Germinal center (tissue), 1 donor: ENCODE results near the gene DIAPH2.

Experiments used
- DNase-seq: peaks from one replicate; pipeline ENCODE4 v3.0.0; 2012; ENCODE audit warnings: mixed read lengths, low spot score

DIAPH2 gene

GRCh38 chrX:97481228-97481627 lies 796.6 kb downstream of the DIAPH2 start:
- no peak for DNase-seq

GRCh38 chrX:97482666-97483300 lies 798.1 kb downstream of the DIAPH2 start:
- DNase-seq: no peak

DNA sequence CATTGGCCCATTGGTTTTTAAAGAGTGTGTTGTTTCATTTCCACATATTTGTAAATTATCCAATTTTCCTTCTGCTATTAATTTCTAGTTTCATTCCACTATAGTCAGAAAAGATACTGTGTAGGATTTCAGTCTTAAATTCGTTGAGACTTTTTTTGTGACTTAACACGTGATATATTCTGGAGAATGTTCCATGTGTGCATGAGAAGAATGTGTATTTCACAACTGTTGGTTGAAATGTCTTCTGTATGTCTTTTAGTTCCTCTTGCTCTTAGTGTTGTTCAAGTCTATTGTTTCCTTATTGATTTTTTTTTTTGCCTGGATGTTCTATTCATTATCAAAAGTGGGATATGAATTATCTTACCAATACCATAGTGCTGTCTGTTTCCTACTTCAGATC lies 806.0 kb downstream of the DIAPH2 start:
- DNase-seq: no peak

DNA sequence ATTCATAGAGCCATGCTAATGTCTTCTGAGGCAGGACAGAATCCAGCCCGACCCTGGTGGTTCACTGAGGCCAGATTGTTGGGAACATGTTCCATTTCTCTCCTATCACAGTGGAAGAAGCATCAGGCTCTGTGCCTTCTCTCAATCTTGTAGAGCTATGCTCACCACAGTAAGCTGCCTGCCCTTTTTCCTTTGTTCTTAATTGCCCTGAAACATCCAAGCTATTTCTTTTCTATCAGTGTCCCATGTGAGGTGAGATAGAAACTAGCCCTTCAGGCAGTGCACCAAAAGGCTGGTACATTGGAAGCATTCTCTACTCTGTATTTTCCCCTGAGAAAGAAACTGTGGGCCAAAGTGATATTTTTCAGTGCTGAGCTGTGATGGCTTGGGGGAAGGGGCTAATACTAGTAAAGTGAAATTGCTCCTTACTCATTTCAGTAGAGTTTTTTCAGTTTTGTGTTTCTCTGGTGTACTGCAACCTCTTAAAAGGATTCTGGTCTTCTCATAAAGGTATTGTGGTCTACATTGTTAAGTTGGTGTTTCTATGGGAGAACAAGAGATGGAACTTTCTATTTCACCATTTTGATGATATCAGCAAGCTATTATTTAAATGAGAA lies 810.2 kb downstream of the DIAPH2 start:
- DNase-seq: no peak

- peak; percentile 7 for DNase-seq
These were observed 813.5 kb downstream of the DIAPH2 start for GRCh38 chrX:97498093-97498492.

DNA sequence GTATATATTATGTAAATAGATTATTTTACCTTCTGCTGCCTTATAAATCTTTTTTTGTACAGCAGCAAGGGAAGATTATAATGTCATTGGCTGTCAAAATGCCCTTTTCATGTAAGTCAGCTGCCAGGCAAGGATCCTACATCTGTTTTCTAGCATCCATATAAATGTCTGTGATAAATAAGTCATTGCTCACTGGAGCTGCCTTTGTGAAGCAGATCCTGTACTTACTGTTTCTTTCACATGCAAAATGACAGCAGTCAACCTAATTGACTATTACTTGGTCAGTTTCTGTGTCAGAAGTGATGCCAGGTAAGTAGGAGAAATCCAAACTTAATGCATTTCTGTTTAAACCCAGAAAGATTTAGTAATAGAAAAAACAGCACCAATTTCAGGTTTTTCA lies 819.8 kb downstream of the DIAPH2 start:
- no peak for DNase-seq

DNA sequence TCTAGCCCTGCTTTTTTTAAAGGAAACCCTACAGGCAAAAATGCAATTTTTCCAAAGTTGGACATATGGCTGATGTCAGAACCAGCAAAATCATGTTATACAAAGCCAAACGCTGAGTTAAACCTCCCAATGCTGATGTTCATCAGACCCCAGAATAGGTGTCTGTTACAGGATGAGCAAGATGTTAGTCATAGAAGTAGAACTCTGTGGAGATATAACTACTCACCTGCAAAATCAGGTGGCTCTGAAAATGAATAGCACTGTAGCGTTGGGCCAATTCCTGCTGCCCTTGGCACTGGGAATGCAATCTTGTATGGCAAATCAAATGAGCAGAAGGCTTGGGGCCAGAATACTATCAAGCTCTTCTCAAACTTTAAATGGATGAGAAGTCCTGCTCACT lies 833.1 kb downstream of the DIAPH2 start:
- no peak for DNase-seq

GRCh38 chrX:97522307-97522706 lies 837.7 kb downstream of the DIAPH2 start:
- DNase-seq: no peak

GRCh38 chrX:97524340-97524739 lies 839.7 kb downstream of the DIAPH2 start:
- DNase-seq: no peak

- no peak for DNase-seq
These were observed 840.4 kb downstream of the DIAPH2 start for GRCh38 chrX:97524997-97525396.

GRCh38 chrX:97525981-97526380 lies 841.3 kb downstream of the DIAPH2 start:
- DNase-seq: no peak

DNA sequence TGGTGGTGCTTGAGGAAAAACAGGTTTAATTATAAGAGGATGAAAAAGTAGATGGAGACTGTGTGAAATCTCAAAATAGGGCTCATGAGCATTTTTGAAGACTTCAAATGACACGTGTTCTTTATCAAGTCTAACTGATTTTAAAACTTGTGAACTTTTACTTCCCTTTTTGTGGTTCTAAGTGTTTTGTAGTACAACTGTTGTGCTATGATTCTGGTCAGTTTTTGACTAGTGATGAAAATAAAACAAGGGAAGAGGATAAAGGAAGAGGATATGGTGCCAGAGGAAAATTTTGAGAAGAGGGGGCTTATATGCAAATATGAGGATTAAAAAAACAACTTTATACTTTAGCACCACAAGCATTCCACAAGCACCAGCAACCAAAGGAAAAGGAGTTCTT lies 843.1 kb downstream of the DIAPH2 start:
- DNase-seq: no peak

DNA sequence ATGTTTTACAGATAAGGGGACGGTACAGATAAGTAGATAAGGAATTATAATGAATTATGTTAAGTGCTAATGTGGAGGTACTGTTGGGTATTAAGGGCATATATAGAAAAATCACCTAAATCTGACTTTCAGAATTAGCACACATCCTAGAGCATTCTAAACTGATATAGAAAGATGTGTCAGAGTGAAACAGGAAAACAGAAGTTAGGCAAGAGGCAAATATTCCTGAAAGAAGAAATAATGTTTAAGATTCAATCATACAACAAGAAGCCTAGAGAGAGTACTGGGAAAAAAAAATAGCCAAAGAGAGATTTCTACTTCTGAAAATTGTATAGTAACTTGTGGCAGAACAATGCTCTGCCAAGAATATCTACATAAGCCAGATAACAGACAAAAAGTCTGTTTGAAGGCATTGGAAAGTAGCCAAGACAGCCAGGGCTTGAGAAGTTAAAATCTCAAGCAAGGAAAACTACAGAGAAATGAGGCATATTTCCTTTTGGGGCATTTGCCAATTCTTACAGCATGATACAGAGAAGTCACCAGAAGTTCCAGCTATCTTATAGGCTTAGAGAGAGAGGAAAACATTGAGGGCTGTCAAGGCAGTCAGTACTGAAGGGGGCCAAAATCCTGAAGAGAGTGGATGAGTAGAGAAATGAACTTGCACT lies 845.0 kb downstream of the DIAPH2 start:
- DNase-seq: no peak

DNA sequence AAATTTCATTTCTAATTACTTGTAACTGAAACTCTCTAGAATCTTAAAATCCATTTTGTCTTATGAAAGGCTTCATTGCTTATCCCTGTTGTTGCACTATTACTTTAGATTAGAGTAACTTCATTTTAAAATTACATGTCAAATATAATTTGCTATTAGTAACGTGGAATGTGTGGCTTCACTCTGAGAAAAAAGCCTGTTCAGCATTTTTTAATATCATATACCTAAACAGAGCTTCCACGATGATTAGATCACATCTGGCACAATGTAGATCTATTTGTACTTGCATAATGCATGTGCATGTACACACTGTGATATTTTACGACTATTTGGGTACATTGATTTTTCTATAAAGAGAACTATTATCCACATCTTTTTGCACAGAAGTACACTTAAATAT lies 847.2 kb downstream of the DIAPH2 start:
- no peak for DNase-seq

DNA sequence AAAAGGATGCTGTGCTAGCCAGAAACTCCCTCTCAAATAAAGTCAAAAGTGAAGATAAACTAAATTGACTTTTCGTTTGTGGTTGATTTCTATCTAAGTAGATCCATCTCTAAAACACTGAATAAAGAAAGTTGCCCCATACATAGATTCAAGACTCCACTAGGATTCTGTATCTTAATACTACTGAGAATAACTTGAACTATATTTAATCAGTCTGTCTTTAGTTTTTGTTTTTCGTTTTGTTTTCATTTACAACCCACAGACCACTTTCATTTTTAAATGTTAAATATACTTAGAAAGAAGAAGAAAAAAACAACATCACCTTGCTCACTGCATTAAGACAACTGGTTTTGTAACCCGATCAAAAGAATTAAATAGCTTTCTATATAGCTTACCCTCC lies 854.1 kb downstream of the DIAPH2 start:
- DNase-seq: no peak

DNA sequence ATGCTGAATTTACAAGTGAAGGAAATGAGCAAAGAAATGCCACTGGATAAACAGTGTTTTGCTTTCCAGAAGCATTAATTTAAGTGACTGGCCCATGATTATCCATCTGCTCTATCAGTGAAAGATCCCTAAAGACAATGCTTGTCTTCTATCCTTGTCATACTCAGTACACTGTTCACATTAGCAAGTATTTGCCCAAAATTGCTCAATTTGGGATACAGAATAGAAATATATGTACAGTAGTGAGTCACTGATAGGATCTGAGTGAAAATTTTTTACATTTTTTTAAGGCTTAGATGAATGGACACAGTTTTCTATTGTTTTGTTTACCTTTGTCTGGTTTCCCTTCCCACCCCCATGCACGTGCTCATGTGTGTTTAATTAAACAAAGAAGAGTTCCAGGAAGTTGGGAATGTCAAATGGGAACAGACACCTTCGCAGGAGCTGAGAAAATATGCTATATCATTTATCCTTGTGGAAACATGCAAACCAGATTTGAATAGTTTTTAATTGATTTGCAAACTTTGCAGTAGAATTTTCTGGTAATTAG lies 855.4 kb downstream of the DIAPH2 start:
- no peak for DNase-seq

DNA sequence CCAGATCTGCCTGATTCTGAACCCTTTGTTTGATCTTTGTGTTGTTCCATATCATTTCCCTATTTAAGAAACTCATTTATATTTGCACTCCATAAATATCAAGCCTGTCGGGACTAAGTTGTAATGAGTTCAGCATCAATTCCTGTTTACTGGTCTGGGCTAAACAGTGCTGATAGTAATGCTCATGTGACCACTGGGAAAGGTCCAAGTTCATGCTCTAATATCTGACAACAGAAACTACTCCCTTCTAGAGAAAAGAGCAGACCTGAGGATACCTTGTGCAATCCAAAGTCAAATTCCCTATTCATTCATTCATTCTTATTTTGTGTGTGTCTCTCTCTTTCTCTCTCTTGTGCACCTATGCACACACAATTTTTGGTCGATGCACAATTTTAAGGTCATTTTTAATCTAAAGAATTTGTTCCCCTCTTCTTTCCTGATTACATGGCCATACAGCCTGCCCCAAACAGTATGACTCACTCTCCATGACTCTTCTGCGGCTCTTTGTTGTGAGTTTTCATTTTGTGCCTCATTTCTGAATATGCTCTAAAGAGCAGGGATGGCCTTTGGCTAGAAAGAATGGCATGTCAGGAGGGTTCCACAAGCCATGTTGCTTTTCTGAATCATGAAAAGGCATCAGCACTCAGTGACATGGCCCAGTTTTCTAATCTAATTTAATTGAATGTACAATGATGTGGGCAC lies 863.4 kb downstream of the DIAPH2 start:
- DNase-seq: no peak

DNA sequence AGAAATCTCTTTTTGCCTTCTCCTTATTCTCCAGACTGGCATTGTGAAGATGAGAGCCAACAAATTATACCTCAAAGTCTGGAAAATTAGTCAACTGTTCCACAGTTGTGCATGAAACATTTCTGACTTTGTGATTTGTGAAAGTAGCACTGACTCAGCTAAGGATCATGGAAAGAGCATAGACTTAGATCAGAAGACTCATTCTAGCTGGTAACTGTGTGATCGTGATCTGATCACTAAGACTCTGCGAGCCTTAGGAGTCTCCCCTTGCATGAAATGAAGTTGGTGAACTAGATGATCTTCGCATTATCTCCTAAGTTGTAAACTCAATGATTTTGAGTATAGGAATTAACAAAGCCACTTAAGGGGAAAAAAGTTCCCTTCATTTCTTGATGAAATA lies 867.2 kb downstream of the DIAPH2 start:
- DNase-seq: no peak

- no peak for DNase-seq
These were observed 869.2 kb downstream of the DIAPH2 start for GRCh38 chrX:97553833-97554232.

- DNase-seq: no peak
These were observed 871.7 kb downstream of the DIAPH2 start for GRCh38 chrX:97556359-97556758.

- peak; percentile 33 for DNase-seq
These were observed 879.0 kb downstream of the DIAPH2 start for GRCh38 chrX:97563531-97564133.

DNA sequence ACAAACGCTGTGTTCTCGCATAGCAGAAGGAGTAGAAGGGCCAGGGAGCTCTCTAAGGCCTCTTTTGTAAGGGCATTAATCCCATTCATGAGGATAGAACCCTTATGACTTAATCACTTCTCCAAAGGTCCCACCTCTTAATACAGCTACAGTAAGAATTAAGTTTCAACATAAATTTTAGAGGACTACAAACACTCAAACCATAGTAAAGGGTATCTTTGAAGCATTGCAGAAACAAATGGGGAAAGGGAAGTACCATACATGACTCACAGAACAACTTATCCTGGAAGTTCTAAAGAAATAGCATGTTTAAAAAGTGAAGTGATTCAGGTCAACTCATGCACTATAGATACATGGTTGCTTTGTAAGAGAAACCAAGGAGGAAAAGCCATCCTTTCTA lies 879.9 kb downstream of the DIAPH2 start:
- DNase-seq: no peak
